ENCODE results near the gene CGNL1.

The CGNL1 gene

GRCh38 chr15:57376696-57377477 lies 582 bp downstream of the CGNL1 start (continued):
- TF ChIP-seq ZBTB44 (tag by site-specific recombination; IDR thresholded peaks at IDR 0.05) (no peak), BCL11A (tag by site-specific recombination; IDR thresholded peaks at IDR 0.05; ENCODE audit: low read depth) (no peak), ZBTB20 (tag by site-specific recombination; IDR thresholded peaks at IDR 0.05) (peak; percentile 71), KLF8 (tag by site-specific recombination; IDR thresholded peaks at IDR 0.05) (peak; percentile 32), TSHZ1 (tag by site-specific recombination; IDR thresholded peaks at IDR 0.05; ENCODE audit: borderline replicate concordance) (no peak), WT1 (tag by site-specific recombination; IDR thresholded peaks at IDR 0.05) (peak; percentile 40; the same call in 1 of the 2 replicates), ZNF664 (tag by site-specific recombination; IDR thresholded peaks at IDR 0.05) (no peak), ZNF366 (tag by site-specific recombination; conservative IDR thresholded peaks at IDR 0.05) (no peak), KLF17 (tag by site-specific recombination; IDR thresholded peaks at IDR 0.05) (peak; percentile 23; the same call in 1 of the 2 replicates), ZNF837 (tag by site-specific recombination; IDR thresholded peaks at IDR 0.05) (no peak), ZNF2 (tag by site-specific recombination; IDR thresholded peaks at IDR 0.05) (no peak), GLIS1 (tag by site-specific recombination; IDR thresholded peaks at IDR 0.05) (peak; percentile 87), ZNF561 (tag by site-specific recombination; IDR thresholded peaks at IDR 0.05; ENCODE audit: borderline replicate concordance) (no peak), ZNF133 (tag by site-specific recombination; IDR thresholded peaks at IDR 0.05) (no peak), ZNF792 (tag by site-specific recombination; IDR thresholded peaks at IDR 0.05) (no peak), GLIS2 (tag by site-specific recombination; IDR thresholded peaks at IDR 0.05) (peak; percentile 91), ZNF600 (tag by site-specific recombination; IDR thresholded peaks at IDR 0.05) (peak; percentile 46), ZNF398 (tag by site-specific recombination; IDR thresholded peaks at IDR 0.05) (peak; percentile 74), REPIN1 (tag by site-specific recombination; IDR thresholded peaks at IDR 0.05; ENCODE audit: low read depth) (no peak), INSM2 (tag by site-specific recombination; IDR thresholded peaks at IDR 0.05) (no peak), ZNF23 (tag by site-specific recombination; IDR thresholded peaks at IDR 0.05; ENCODE audit: borderline replicate concordance) (no peak)
